HG03442 (cell line): ENCODE data around the gene RAMP2.
"Not testable (repeated sequence)": the region's sequence is repeated elsewhere in the genome, so short reads cannot be mapped to it uniquely, and the experiment has no call there.

Experiments
- ATAC-seq: cut with Tn5 transposase; IDR thresholded peaks from one replicate; pipeline ENCODE4 v1.9.1; 2021; ENCODE audit warnings: mild to moderate bottlenecking, moderate library complexity; ENCODE audit not compliant: unreplicated experiment

RAMP2 gene

GRCh38 chr17:42760652-42761581, at the start of gene RAMP2:
Gene RAMP2 (plus strand): TSS chr17:42761227. CDS start chr17:42761262, 35 bp downstream.
- no peak for ATAC-seq

- ATAC-seq: no peak
Observed at GRCh38 chr17:42720996-42721583, 39.9 kb upstream of the RAMP2 start.

- no peak for ATAC-seq
Observed at GRCh38 chr17:42723636-42724035, 37.4 kb upstream of the RAMP2 start.

GRCh38 chr17:42725143-42725542, 35.9 kb upstream of the RAMP2 start:
- ATAC-seq: no peak

GRCh38 chr17:42740699-42741098, 20.3 kb upstream of the RAMP2 start:
- no peak for ATAC-seq

GRCh38 chr17:42742916-42743315, 18.1 kb upstream of the RAMP2 start:
- not testable (repeated sequence) for ATAC-seq

- no peak for ATAC-seq
Observed at GRCh38 chr17:42743595-42744282, 17.3 kb upstream of the RAMP2 start.

- peak; percentile 38 for ATAC-seq
Observed at GRCh38 chr17:42744283-42744805, 16.7 kb upstream of the RAMP2 start.

- peak; percentile 81 for ATAC-seq
Observed at GRCh38 chr17:42744806-42745617, 16.0 kb upstream of the RAMP2 start, which contains the start of gene EZH1. Gene EZH1 (minus strand): TSS chr17:42745040. CDS start chr17:42728941, 16,099 bp downstream.

- no peak for ATAC-seq
Observed at GRCh38 chr17:42748202-42748907, 12.7 kb upstream of the RAMP2 start.

- no peak for ATAC-seq
Observed at GRCh38 chr17:42748908-42749798, 11.9 kb upstream of the RAMP2 start.

GRCh38 chr17:42750739-42751344, 10.2 kb upstream of the RAMP2 start:
- no peak for ATAC-seq

- no peak for ATAC-seq
Observed at GRCh38 chr17:42751628-42752027, 9.4 kb upstream of the RAMP2 start.

GRCh38 chr17:42754782-42755181, 6.2 kb upstream of the RAMP2 start:
- ATAC-seq: no peak

GRCh38 chr17:42759982-42760651, 910 bp upstream of the RAMP2 start:
- no peak for ATAC-seq

- ATAC-seq: no peak
Observed at GRCh38 chr17:42761638-42762037, 611 bp downstream of the RAMP2 start.

GRCh38 chr17:42766124-42766523, 5.1 kb downstream of the RAMP2 start:
- ATAC-seq: no peak

- no peak for ATAC-seq
Observed at GRCh38 chr17:42767512-42767911, 6.5 kb downstream of the RAMP2 start.
